HG02759 (cell line): Measurements from ENCODE around the gene GRM7.

Source experiments
- ATAC-seq: cut with Tn5 transposase; IDR thresholded peaks from one replicate; pipeline ENCODE4 v1.9.1; 2021; ENCODE audit warnings: mild to moderate bottlenecking, moderate library complexity; ENCODE audit not compliant: unreplicated experiment

The GRM7 gene

GRCh38 chr3:7565574-7565973, 704.7 kb downstream of the GRM7 start:
- ATAC-seq = no peak

GRCh38 chr3:7567160-7567559, 706.2 kb downstream of the GRM7 start:
- peak; percentile 86 for ATAC-seq

- no peak for ATAC-seq
Observed at GRCh38 chr3:7568526-7569184, 707.7 kb downstream of the GRM7 start.

DNA sequence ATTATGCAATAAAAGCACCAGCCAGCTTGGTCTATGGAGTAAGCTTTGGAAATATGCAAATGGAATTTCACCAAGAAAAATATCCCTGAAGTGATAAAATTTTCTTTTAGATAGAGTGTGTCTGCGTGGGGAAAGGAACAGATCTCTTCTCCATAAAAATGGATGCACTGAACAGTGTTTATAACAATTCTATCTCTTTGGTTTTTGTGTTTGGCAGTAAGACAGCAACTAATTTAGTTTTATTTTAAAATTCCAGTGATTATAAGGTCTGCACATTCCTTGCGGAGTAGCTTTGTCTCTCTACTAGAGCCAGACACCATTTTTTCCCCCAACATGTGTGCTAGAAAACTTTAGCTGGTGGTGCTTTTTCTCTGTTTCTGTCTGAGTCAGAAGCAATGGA, 712.4 kb downstream of the GRM7 start:
- ATAC-seq = no peak

GRCh38 chr3:7574435-7574834, 713.5 kb downstream of the GRM7 start:
- no peak for ATAC-seq

- ATAC-seq = no peak
Observed at GRCh38 chr3:7576071-7576470, 715.2 kb downstream of the GRM7 start.

GRCh38 chr3:7576506-7576905, 715.6 kb downstream of the GRM7 start:
- no peak for ATAC-seq

DNA sequence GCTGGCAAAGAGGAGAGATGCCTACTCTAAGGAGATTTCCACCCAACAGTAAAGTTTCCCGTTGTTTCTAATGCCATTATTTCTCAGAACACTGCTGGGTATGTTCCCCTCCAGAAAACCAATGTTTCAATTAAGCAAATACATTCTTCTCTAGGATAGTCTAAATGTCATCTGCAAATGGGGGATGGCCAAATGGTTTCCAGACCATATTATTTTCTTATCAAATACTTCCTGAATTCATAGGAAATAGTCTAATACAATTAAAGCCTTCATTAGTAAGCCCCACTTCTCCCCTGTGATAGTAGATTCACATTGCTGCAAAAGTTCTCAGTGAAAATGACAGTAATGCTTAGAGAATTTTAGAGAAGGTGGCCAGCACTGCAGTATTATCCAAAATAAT, 716.6 kb downstream of the GRM7 start:
- ATAC-seq = no peak

DNA sequence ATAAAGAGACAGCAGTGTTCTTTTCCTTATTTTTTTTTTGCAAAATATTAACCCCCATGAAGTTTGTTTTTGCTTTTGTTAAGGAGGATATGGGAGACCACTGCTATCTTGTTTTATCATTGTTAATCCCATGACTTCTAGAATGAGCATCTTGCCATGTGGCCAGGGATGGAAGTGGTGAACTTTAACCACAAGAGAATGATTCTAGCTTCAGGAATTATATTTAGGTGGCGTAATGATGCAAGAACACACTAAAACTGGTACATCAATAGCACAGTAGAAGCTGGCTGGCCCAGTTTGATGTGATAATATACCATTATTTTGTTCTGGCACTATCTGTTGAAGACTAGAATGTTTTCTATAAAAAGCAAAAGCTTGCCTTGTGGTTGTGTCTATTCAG, 720.9 kb downstream of the GRM7 start:
- no peak for ATAC-seq

GRCh38 chr3:7585052-7585451, 724.1 kb downstream of the GRM7 start:
- ATAC-seq = no peak

DNA sequence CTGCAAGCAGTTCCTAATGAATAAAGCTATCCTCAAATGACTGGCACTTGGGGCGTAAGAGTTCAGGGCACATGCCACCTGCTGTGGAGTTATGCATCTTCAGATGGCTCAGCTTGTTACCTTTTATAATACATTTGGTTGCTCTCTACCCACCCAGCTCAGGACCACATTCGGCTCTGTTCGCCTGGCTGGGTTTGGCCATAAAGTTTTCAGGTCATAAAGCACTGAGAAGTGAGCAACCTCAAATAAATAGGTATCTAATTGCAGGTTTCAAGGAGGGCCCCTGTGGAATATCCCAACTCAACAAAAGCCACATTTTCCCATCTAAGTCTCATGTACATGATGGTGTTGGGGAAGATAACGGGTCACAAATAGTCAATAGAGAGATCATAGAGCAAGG, 727.3 kb downstream of the GRM7 start:
- no peak for ATAC-seq

DNA sequence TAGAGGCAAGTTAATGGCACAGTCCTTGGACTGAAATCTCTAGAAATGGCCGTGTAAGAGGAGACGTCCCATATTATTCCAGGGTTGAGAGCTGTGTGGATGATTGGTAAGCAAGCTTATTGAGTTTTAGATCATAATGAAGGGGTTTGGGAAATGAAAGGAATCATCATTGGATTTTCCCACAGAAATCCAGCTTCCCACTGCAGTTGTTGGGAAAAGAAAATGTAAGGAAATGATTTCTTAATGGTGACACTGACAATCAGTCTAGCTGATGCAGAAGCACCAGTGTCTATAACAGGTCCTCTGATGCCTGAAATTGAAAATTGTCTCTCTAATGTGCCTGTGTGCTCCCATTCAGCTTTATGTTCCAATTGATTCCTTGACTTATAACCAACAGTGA, 728.6 kb downstream of the GRM7 start:
- no peak for ATAC-seq

DNA sequence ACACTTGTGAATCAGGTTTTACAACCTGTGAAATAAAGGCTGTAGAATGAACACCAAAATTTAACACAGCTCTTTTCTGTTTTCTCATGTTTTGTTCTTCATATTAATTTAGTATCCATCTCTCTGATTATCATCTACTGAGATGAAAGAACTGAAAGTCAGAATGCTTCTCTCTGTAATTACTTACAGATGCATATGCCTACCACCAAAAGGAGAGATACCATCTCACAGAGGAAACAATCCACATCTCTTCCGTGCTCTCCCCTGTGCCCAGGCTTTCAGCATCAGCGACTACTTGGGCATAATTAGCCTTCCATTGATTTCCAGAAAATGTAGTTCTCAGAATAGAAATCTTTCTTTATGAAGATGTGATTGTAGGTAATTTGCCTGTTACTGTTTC, 741.4 kb downstream of the GRM7 start:
- no peak for ATAC-seq

DNA sequence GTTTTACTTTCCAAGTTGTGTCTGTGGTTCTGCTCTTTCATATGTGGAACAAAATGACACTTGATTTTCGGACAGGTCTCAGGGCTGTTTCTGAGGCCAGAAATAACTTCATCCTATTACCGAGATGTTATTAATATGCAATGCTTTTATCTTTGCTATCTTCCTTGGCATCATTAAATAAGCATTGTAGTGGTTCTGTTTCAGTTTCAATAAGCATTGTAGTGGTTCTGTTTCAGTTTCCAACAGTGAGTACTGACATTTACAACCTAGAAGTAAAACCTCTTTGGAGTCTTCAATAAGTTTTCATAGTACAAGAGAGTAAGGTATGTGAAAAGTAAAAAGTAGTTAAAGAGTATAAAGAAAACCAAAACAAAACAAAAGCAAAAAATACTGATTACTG, 746.2 kb downstream of the GRM7 start:
- ATAC-seq = no peak

DNA sequence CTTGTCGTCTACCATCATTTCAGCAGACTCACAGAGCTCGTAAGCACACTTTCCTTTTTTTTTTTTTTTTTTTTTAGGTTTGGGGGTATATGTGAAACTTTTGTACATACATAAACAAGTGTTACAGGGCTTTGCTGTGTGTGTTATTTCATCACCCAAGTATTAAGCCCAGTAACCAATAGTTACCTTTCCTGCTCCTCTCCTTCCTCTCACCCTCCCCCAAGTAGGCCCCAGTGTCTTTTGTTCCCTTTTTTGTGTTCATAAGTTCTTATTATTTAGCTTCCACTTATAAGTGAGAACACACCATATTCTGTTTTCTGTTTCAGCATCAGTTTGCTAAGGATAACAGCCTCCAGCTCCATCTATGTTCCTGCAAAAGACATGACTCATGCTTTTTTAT, 746.8 kb downstream of the GRM7 start:
- no peak for ATAC-seq

GRCh38 chr3:7610634-7611033, 749.7 kb downstream of the GRM7 start:
- no peak for ATAC-seq

- ATAC-seq = no peak
Observed at GRCh38 chr3:7615043-7615442, 754.1 kb downstream of the GRM7 start.

- ATAC-seq = no peak
Observed at GRCh38 chr3:7618606-7619005, 757.7 kb downstream of the GRM7 start.

GRCh38 chr3:7620401-7620800, 759.5 kb downstream of the GRM7 start:
- no peak for ATAC-seq

- no peak for ATAC-seq
Observed at GRCh38 chr3:7621046-7621630, 760.2 kb downstream of the GRM7 start.

DNA sequence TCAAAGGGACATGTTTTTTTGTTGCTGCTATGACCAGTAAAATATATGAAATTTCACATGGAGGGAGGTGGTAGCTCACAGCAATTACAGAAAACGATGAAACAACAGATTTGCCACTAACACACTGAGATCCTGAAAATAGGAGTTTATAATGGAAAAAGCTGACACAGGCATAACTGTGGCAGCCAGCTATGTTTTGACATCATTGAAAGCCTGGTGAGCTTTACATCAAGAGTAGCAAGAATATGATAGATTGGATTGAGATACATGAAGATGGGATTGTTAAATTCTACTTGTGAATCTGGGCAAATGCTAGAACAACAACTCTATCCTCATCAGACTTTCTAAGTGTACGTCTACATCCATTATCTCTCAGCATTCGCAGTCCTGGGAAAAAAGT, 760.7 kb downstream of the GRM7 start:
- no peak for ATAC-seq

DNA sequence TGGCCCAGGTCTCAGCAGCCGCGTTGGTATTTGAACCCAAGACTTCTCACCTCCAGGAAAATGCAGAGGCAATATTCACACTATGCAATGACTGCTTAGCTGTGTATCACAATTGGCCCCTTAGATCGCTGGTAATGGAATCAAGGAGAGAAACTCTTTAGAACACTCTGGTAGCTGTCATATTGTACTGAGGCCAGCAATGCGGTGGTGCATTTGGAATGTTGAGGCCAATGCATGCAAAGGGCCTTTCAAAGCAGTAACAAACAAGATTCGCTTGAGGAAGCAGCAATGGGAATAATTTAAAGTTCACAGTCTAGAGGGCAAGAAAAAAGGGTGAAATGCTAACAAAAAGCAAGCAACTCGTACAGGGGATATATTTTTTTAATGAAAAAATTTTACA, 764.1 kb downstream of the GRM7 start:
- ATAC-seq = no peak

DNA sequence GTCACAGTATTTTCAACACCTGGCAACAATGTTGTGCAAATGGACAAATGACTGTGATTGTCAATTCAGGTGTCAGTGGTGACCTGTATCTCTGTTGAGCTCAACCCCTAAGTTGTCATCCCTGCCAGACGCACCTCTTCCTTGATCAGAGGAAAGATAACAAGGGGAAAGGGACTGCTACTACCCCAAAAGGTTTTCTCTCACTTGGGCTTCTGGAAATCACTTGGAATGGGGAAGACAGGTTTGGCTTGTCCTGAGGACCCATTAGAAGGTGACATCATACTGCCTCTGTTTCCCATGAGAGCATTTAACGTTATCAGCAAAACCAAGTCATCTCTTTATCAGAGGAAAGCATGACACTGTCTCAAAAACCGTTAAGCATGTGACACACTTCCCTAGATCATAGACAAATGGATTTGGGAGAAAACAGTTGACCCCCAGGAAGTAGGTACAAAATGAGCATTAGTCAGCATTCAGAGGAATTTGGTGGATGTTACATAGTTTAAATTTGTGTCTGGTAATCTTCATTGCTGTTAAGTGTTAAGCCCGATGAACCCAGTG, 769.5 kb downstream of the GRM7 start:
- ATAC-seq = no peak
